Suprapubic skin (tissue), 4 donors: ENCODE results near the gene MN1. TPM values are rescaled to one million over a fixed set of nuclear protein-coding genes. Genes with fewer than 3 reads are reported as not detected.

Source experiments
- DNase-seq, 2 donors: peaks; one replicate each; pipeline ENCODE4 v3.0.0-alpha.2; 2019; ENCODE audit warnings: low spot score in 2 of 2
- H3K27ac ChIP-seq: fragments of 200-600 bp; sonication (generic); one replicate; pipeline ENCODE4 v1.5.1; 2019
- H3K27me3 ChIP-seq: fragments of 200-600 bp; sonication (generic); one replicate; pipeline ENCODE4 v1.5.1; 2019
- H3K36me3 ChIP-seq: fragments of 200-600 bp; sonication (generic); one replicate; pipeline ENCODE4 v1.5.1; 2019
- H3K4me1 ChIP-seq: fragments of 200-600 bp; sonication (generic); one replicate; pipeline ENCODE4 v1.5.1; 2019
- H3K4me3 ChIP-seq: fragments of 200-600 bp; sonication (generic); one replicate; pipeline ENCODE4 v1.5.1; 2019; ENCODE audit warnings: mild to moderate bottlenecking
- H3K9me3 ChIP-seq: fragments of 200-600 bp; sonication (generic); one replicate; pipeline ENCODE4 v1.5.1; 2019
- EP300 ChIP-seq: sonication (generic); formaldehyde crosslinking; IDR thresholded peaks from one replicate; pipeline ENCODE4 v1.6.1; 2017; ENCODE audit warnings: antibody characterized with exemption
- POLR2A ChIP-seq, 2 donors: fragments of 450-650 bp; IDR thresholded peaks; one replicate each; pipeline ENCODE4 v1.6.1; 2017; ENCODE audit warnings: antibody characterized with exemption in 2 of 2, mild to moderate bottlenecking in 2 of 2, moderate library complexity in 2 of 2
- POLR2AphosphoS5 ChIP-seq, 3 donors: sonication (generic); formaldehyde crosslinking; IDR thresholded peaks; one replicate each; pipeline ENCODE4 v1.6.1; 2017; ENCODE audit warnings: antibody characterized with exemption in 3 of 3
- WGBS: methylation state at CpG from one replicate; pipeline ENCODE4 v1.1.5; 2018; 5-methylcytosine and 5-hydroxymethylcytosine counted together
- total RNA-seq, 4 donors: library from RNA; depleted of rRNA; stranded (reverse); fragments of >200 nt; gene quantifications; one replicate each; pipeline ENCODE4 v1.1.0, GENCODE V29; 2016
- TF ChIP-seq, protein P1 (sequence below), 2 donors: fragments of 200-600 bp in 1 of 2; fragments of 450-650 bp in 1 of 2; sonication (generic) in 1 of 2; IDR thresholded peaks; one replicate each; pipeline ENCODE4 v1.5.1; 2016 to 2019; ENCODE audit warnings: antibody characterized with exemption in 2 of 2, mild to moderate bottlenecking in 1 of 2, moderate library complexity in 1 of 2

Gene MN1
- total RNA-seq, 4 donors from 2014 or later = 1.7 to 6.5 (median 4.1) TPM

DNA sequence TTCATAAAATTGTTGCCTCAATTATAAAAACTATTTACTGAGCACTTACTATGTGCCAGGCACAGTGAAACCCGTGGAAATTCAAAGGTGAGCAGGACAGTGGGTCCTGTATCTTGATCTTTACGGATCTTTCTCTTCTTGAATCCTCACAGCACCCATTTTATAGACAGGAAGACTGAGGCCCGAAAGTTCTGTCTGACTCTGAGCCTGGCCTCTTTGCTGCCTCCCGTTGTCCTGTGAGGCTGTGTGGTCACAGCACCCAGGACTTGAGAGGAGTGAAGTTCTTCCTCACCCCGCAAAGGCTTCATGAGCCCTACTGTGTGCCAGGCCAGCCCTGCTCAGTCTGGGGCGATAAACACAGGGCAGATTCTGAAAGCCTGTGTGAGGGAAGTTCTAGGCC is 13.4 kb upstream of the MN1 start:
- WGBS = 92% methylated on average over 5 of the region's 6 CpGs
- Histone ChIP-seq H3K9me3 (no peaks in the 10 kb centered on the region), H3K4me1 (peaks cover 14% of the 10 kb centered on the region), H3K36me3 (no peaks in the 10 kb centered on the region), H3K27ac (no peak overlapping the region), H3K4me3 (no peak overlapping the region), H3K27me3 (no peaks in the 10 kb centered on the region)
- TF ChIP-seq, protein P1, sequence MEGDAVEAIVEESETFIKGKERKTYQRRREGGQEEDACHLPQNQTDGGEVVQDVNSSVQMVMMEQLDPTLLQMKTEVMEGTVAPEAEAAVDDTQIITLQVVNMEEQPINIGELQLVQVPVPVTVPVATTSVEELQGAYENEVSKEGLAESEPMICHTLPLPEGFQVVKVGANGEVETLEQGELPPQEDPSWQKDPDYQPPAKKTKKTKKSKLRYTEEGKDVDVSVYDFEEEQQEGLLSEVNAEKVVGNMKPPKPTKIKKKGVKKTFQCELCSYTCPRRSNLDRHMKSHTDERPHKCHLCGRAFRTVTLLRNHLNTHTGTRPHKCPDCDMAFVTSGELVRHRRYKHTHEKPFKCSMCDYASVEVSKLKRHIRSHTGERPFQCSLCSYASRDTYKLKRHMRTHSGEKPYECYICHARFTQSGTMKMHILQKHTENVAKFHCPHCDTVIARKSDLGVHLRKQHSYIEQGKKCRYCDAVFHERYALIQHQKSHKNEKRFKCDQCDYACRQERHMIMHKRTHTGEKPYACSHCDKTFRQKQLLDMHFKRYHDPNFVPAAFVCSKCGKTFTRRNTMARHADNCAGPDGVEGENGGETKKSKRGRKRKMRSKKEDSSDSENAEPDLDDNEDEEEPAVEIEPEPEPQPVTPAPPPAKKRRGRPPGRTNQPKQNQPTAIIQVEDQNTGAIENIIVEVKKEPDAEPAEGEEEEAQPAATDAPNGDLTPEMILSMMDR (IDR thresholded peaks at IDR 0.05) = no peak
- TF ChIP-seq POLR2A (IDR thresholded peaks at IDR 0.05) (no peak), EP300 (no peak), POLR2AphosphoS5 (IDR thresholded peaks at IDR 0.05) (no peak)
- no peak for DNase-seq

GRCh38 chr22:27811778-27812177 is 10.2 kb upstream of the MN1 start:
- Histone ChIP-seq H3K4me1 (peaks cover 18% of the 10 kb centered on the region), H3K9me3 (no peaks in the 10 kb centered on the region), H3K36me3 (no peaks in the 10 kb centered on the region), H3K4me3 (no peak overlapping the region), H3K27me3 (no peaks in the 10 kb centered on the region), H3K27ac (no peak overlapping the region)
- no peak for DNase-seq
- 96% methylated on average over 3 of the region's 3 CpGs for WGBS
- TF ChIP-seq POLR2AphosphoS5 (IDR thresholded peaks at IDR 0.05) = no peak
- TF ChIP-seq, protein P1 (IDR thresholded peaks at IDR 0.05) = no peak
- TF ChIP-seq POLR2A (IDR thresholded peaks at IDR 0.05) = no peak
- TF ChIP-seq EP300 = no peak

GRCh38 chr22:27810609-27811151 is 9.1 kb upstream of the MN1 start:
- no peak overlapping the region for H3K4me3 ChIP-seq
- no peaks in the 10 kb centered on the region for H3K27me3 ChIP-seq
- H3K9me3 ChIP-seq = no peaks in the 10 kb centered on the region
- TF ChIP-seq EP300 (no peak), POLR2AphosphoS5 (IDR thresholded peaks at IDR 0.05) (peak in 1 of 3 donors; percentile 25)
- H3K36me3 ChIP-seq = no peaks in the 10 kb centered on the region
- peak overlapping the region; percentile 60 for H3K27ac ChIP-seq
- WGBS = 61% methylated on average over 10 of the region's 15 CpGs
- H3K4me1 ChIP-seq = peaks cover 18% of the 10 kb centered on the region
- no peak for DNase-seq

DNA sequence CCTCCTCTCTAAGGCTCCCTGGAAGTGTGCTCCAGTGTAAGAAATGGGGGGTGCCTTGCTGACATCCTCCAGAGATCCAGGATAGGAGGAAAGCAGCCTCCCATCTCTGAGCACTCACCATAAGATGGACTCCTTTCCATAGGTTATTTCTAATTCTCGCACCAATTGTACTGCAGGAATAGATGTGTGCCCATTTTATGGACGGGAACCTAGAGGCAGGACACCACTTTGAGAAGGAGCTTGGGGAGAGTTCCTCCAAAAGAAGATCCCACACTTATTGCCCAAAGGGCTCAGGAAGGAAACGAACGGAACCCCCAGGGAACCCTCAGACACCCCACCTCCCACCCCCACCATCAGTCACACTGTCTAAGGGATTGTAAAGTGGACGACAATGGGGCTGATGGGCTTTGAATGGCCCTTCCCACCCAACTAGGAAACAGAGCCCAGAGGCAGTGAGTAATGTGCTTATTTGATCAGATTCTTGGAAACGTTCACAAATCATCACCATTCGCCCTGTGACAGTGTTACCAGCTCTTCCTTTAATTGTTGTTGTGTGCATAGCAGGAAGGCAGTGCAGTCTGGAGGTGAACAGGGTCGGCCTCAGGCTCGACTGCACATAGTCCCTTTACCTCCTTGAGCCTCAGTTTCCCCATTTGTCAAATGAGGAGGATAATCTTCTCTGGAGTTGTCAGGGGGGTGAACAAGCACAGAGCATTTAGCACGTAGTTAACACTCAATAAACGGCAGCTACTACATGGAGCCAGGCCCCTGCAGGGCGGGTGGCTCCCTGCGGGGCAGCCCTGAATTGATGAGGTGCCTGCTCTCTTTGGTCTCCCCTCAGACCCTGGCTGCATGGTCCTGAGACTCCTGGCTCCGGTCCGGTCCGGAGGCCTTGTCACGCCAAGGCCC is 8.4 kb upstream of the MN1 start:
- Histone ChIP-seq H3K36me3 (no peaks in the 10 kb centered on the region), H3K27me3 (no peaks in the 10 kb centered on the region), H3K4me1 (peaks cover 18% of the 10 kb centered on the region), H3K9me3 (no peaks in the 10 kb centered on the region), H3K27ac (peak overlapping the region; percentile 60), H3K4me3 (no peak overlapping the region)
- DNase-seq = no peak
- TF ChIP-seq POLR2AphosphoS5 (IDR thresholded peaks at IDR 0.05) = no peak
- TF ChIP-seq POLR2A (IDR thresholded peaks at IDR 0.05) = no peak
- no peak for TF ChIP-seq EP300
- WGBS = 37% methylated on average over 9 of the region's 17 CpGs

- no peak for DNase-seq
- WGBS = 65% methylated on average over 5 of the region's 5 CpGs
- H3K36me3 ChIP-seq = no peaks in the 10 kb centered on the region
- H3K9me3 ChIP-seq = no peaks in the 10 kb centered on the region
- H3K27ac ChIP-seq = no peak overlapping the region
- TF ChIP-seq POLR2AphosphoS5 (IDR thresholded peaks at IDR 0.05) = no peak
- TF ChIP-seq, protein P1 (IDR thresholded peaks at IDR 0.05) = no peak
- no peak for TF ChIP-seq POLR2A (IDR thresholded peaks at IDR 0.05)
- TF ChIP-seq EP300 = no peak
- no peak overlapping the region for H3K4me3 ChIP-seq
- no peaks in the 10 kb centered on the region for H3K27me3 ChIP-seq
- peaks cover 22% of the 10 kb centered on the region for H3K4me1 ChIP-seq
Measured at GRCh38 chr22:27809226-27809603, 7.7 kb upstream of the MN1 start.
